Fibroblast of lung (primary cell): ENCODE results near the gene ZBTB32. TPM values are rescaled to one million over a fixed set of nuclear protein-coding genes. Genes with fewer than 3 reads are reported as not detected.

Experiments used
- DNase-seq, 2 donors: peaks; one replicate each; pipeline versions ENCODE4 v3.0.0 to v3.0.0-alpha.2; 2010; ENCODE audit warnings: low read depth in 2 of 2
- H2AFZ ChIP-seq: 2 replicates; pipeline ENCODE4 v1.5.1; 2012; ENCODE audit warnings: low read length, control low read depth, inconsistent platforms
- H3K27ac ChIP-seq: 2 replicates; pipeline ENCODE4 v1.5.1; 2011; ENCODE audit warnings: low read length, control low read depth; ENCODE audit not compliant: insufficient read depth
- H3K27me3 ChIP-seq: 2 replicates; pipeline ENCODE4 v1.5.1; 2011; ENCODE audit warnings: mild to moderate bottlenecking, low read length; ENCODE audit not compliant: control insufficient read depth, insufficient read depth
- H3K36me3 ChIP-seq: 2 replicates; pipeline ENCODE4 v1.5.1; 2011; ENCODE audit warnings: low read length; ENCODE audit not compliant: control insufficient read depth, insufficient read depth
- H3K4me1 ChIP-seq: 2 replicates; pipeline ENCODE4 v1.5.1; 2011; ENCODE audit warnings: low read length; ENCODE audit not compliant: control insufficient read depth, insufficient read depth; ENCODE audit errors: extremely low read depth
- H3K4me2 ChIP-seq: 2 replicates; pipeline ENCODE4 v1.5.1; 2011; ENCODE audit warnings: low read length, control low read depth; ENCODE audit not compliant: insufficient read depth; ENCODE audit errors: extremely low read depth
- H3K4me3 ChIP-seq, 4 experiments: fragments of 200-600 bp in 1 of 4; sonication (generic) in 1 of 4; replicated peaks in 1 of 4; 2 replicates each; pipeline ENCODE4 v1.5.1; 2011 to 2016; ENCODE audit warnings: low read length in 4 of 4, low read depth in 3 of 4, mild to moderate bottlenecking in 3 of 4, control low read depth in 2 of 4, inconsistent platforms in 1 of 4, mixed read lengths in 1 of 4; ENCODE audit not compliant: insufficient read depth in 1 of 4; ENCODE audit errors: control extremely low read depth in 1 of 4
- H3K79me2 ChIP-seq: 2 replicates; pipeline ENCODE4 v1.5.1; 2012; ENCODE audit warnings: mild to moderate bottlenecking, low read length, inconsistent platforms; ENCODE audit not compliant: control insufficient read depth, insufficient read depth
- H3K9ac ChIP-seq: 2 replicates; pipeline ENCODE4 v1.5.1; 2011; ENCODE audit warnings: mild to moderate bottlenecking, low read length, control low read depth; ENCODE audit not compliant: insufficient read depth
- H3K9me3 ChIP-seq: 2 replicates; pipeline ENCODE4 v1.5.1; 2012; ENCODE audit warnings: low read depth, low read length; ENCODE audit not compliant: control insufficient read depth, insufficient read depth
- H4K20me1 ChIP-seq: 2 replicates; pipeline ENCODE4 v1.5.1; 2011; ENCODE audit warnings: low read length; ENCODE audit not compliant: control insufficient read depth, insufficient read depth; ENCODE audit errors: extremely low read depth
- EZH2 ChIP-seq: IDR thresholded peaks from 2 replicates; pipeline ENCODE4 v1.5.1; 2012; ENCODE audit warnings: low read length, control low read depth, mild to moderate bottlenecking; ENCODE audit errors: missing control alignments
- polyA plus RNA-seq, 2 donors: library from polyadenylated mRNA; depleted of rRNA in 1 of 2; stranded (reverse) in 1 of 2; unstranded in 1 of 2; fragments of >200 nt; gene quantifications; 2 replicates each; pipeline ENCODE4 v1.2.1, GENCODE V29; 2011 to 2012; ENCODE audit warnings: missing spikeins in 1 of 2
- total RNA-seq: library from RNA; depleted of rRNA; stranded (reverse); fragments of >200 nt; gene quantifications from 2 replicates; pipeline ENCODE4 v1.2.1, GENCODE V29; 2014
- TF ChIP-seq, protein P1 (sequence below), 2 donors: IDR thresholded peaks in 1 of 2; conservative IDR thresholded peaks in 1 of 2; 1 replicate in 1 of 2; 2 replicates in 1 of 2; pipeline ENCODE4 v1.5.1; 2011 to 2012; ENCODE audit warnings: low read length in 2 of 2, control low read depth in 1 of 2, inconsistent platforms in 1 of 2, low read depth in 1 of 2, mild to moderate bottlenecking in 1 of 2

ZBTB32 gene
- total and polyA plus RNA-seq, 2 donors (not counting 1 experiment from before 2014, with no cell fraction given) = not detected

DNA sequence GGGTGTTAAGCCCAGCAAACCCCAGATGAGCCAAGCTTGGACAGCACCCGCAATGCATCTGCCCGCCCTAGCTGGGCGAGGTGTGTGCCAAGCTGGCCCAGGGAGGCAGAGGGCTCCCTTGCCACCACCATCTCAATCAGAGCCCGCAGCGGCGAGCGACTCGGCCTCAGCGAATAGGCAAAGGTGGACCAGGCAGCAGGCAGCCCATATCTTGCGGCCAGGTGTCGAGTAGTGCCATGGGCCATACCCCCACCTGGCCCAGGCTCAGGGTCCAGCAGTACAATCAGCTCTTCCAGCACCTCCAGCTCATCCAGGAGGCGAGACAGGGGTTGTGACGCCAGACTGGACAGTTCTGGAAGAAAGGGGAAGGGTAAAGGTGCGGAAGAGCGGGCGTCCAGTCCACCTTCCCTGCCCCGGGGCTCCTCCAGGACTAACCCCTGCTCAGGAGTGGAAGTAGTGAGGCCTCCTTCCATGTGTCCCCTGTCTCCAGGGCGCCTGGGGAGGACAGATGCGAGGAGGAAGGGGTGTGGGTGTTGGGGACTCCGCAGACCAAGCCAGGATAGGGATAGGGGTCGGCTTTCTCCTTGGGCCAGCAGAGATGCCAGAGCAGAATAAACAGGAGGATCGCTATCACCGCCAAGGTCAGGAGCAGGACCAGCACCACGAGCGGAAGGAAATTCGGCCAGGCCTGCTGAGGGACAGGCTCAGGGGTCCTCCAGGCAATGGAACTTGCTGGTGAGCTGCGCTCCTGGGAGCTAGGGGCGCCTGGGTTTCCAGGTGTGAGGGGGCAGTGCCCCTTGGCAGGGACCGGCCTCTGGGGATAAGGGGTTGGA is 35.1 kb downstream of the ZBTB32 start:
- H3K27me3 ChIP-seq = no peaks in the 10 kb centered on the region
- peak overlapping the region; percentile 55 for H3K9ac ChIP-seq
- H3K27ac ChIP-seq = peak overlapping the region; percentile 79
- DNase-seq = no peak
- TF ChIP-seq, protein P1, sequence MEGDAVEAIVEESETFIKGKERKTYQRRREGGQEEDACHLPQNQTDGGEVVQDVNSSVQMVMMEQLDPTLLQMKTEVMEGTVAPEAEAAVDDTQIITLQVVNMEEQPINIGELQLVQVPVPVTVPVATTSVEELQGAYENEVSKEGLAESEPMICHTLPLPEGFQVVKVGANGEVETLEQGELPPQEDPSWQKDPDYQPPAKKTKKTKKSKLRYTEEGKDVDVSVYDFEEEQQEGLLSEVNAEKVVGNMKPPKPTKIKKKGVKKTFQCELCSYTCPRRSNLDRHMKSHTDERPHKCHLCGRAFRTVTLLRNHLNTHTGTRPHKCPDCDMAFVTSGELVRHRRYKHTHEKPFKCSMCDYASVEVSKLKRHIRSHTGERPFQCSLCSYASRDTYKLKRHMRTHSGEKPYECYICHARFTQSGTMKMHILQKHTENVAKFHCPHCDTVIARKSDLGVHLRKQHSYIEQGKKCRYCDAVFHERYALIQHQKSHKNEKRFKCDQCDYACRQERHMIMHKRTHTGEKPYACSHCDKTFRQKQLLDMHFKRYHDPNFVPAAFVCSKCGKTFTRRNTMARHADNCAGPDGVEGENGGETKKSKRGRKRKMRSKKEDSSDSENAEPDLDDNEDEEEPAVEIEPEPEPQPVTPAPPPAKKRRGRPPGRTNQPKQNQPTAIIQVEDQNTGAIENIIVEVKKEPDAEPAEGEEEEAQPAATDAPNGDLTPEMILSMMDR (conservative IDR thresholded peaks at IDR 0.05 in 1 of 2, IDR thresholded peaks at IDR 0.05 in 1 of 2; ENCODE audit: low read depth in 1 of 2, low read length in 2 of 2) = no peak
- no peak for TF ChIP-seq EZH2
- H2AFZ ChIP-seq = no peak overlapping the region
- peaks cover 22% of the 10 kb centered on the region for H3K36me3 ChIP-seq
- no peaks in the 10 kb centered on the region for H3K9me3 ChIP-seq
- no peaks in the 10 kb centered on the region for H4K20me1 ChIP-seq
- no peaks in the 10 kb centered on the region for H3K79me2 ChIP-seq
- peaks cover 10% of the 10 kb centered on the region for H3K4me1 ChIP-seq
- peak overlapping the region in 3 of 4 experiments; percentile 58 to 62 (median 59) for H3K4me3 ChIP-seq
- H3K4me2 ChIP-seq = peak overlapping the region; percentile 71

DNA sequence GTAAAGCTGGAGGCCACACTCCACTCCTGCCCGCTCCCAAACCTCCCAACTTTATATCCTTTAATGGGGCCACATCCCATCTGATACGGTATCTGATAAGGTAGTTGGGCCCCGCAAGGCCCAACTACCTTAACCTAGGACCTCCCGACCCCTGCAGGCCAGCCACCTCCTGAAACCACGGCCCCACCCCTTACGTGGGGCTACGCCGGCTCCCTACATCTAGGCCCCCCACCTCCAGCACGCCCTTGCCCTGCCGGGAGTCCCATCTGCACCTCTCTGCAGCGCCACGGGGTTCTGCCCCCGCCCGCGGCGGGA is 35.7 kb downstream of the ZBTB32 start:
- H3K4me2 ChIP-seq = peak overlapping the region; percentile 71
- no peaks in the 10 kb centered on the region for H3K27me3 ChIP-seq
- H3K4me3 ChIP-seq = peak overlapping the region; percentile 56 to 62 (median 58)
- H3K79me2 ChIP-seq = no peaks in the 10 kb centered on the region
- H3K27ac ChIP-seq = peak overlapping the region; percentile 79
- peak overlapping the region; percentile 40 for H2AFZ ChIP-seq
- DNase-seq = no peak
- peak overlapping the region; percentile 55 for H3K9ac ChIP-seq
- no peak for TF ChIP-seq EZH2
- TF ChIP-seq, protein P1 (conservative IDR thresholded peaks at IDR 0.05 in 1 of 2, IDR thresholded peaks at IDR 0.05 in 1 of 2; ENCODE audit: low read depth in 1 of 2, low read length in 2 of 2) = no peak
- H4K20me1 ChIP-seq = no peaks in the 10 kb centered on the region
- no peaks in the 10 kb centered on the region for H3K9me3 ChIP-seq
- peaks cover 12% of the 10 kb centered on the region for H3K4me1 ChIP-seq
- peaks cover 19% of the 10 kb centered on the region for H3K36me3 ChIP-seq

DNA sequence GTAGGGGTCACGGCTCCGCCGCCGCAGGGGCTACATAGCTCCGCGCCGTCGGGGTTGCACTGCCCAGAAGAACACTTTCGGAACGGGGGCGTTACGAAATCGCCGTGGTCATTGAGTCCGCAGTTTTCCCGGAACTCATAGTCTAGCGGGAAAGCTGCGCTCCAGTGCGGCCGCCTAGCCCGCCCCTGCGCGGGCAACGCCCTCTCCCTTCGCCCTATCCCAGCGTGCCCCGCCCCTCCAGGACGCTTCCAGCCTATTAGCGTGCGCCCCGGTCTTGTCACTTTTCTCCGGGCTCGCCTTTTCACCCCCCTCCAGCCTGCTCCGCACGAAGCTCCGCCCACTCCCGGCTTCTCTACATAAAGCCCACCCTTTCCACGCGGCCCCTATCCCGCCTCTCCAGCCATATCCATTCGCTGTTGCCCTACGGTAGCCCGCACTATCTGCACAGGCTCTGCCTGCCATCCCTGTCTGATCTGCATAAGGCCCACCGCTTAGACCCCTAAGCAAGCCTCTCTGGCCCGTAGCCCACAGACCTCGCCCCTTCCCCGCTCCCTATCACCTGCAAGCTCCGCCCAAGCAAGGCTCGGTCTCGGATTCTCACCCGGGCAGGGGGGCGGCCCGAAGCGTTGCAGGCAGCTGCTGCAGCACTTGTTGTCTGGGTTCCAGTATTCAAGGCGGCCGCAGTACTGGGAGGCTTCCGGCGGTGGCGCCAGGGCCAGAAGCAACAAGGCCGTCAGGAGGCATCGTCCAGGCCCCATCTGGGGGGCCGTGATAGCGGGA is 36.3 kb downstream of the ZBTB32 start:
- peak overlapping the region; percentile 55 for H3K9ac ChIP-seq
- H3K9me3 ChIP-seq = no peaks in the 10 kb centered on the region
- H3K4me2 ChIP-seq = peak overlapping the region; percentile 95
- TF ChIP-seq, protein P1 (conservative IDR thresholded peaks at IDR 0.05 in 1 of 2, IDR thresholded peaks at IDR 0.05 in 1 of 2; ENCODE audit: low read depth in 1 of 2, low read length in 2 of 2) = no peak
- no peak for TF ChIP-seq EZH2
- peaks cover 16% of the 10 kb centered on the region for H3K36me3 ChIP-seq
- no peaks in the 10 kb centered on the region for H4K20me1 ChIP-seq
- H3K4me3 ChIP-seq = peak overlapping the region; percentile 56 to 64 (median 60)
- peak; percentile 94 to 95 for DNase-seq
- peak overlapping the region; percentile 79 for H3K27ac ChIP-seq
- H3K27me3 ChIP-seq = no peaks in the 10 kb centered on the region
- H2AFZ ChIP-seq = peak overlapping the region; percentile 84
- H3K79me2 ChIP-seq = no peaks in the 10 kb centered on the region
- peaks cover 12% of the 10 kb centered on the region for H3K4me1 ChIP-seq
